Lower lobe of right lung (tissue), 2 donors: ENCODE measurements around the gene TMEM131. TPM values are rescaled to one million over a fixed set of nuclear protein-coding genes. Genes with fewer than 3 reads are reported as not detected.
"Not testable (repeated sequence)": the region's sequence is repeated elsewhere in the genome, so short reads cannot be mapped to it uniquely, and the experiment has no call there.

Experiments
- ATAC-seq, 2 donors: fragments of 200-7000 bp; cut with Tn5 transposase; one replicate each; pipeline ENCODE4 v1.9.1; 2020 to 2022; ENCODE audit warnings: mild to moderate bottlenecking in 2 of 2, moderate library complexity in 2 of 2
- DNase-seq: peaks from one replicate; pipeline ENCODE4 v3.0.0-alpha.2; 2020
- H3K27ac ChIP-seq: fragments of 200-600 bp; one replicate; pipeline ENCODE4 v1.8.0; 2022
- H3K27me3 ChIP-seq: fragments of 200-600 bp; one replicate; pipeline ENCODE4 v1.8.0; 2022; ENCODE audit warnings: low read depth
- H3K36me3 ChIP-seq: fragments of 200-600 bp; one replicate; pipeline ENCODE4 v1.8.0; 2022; ENCODE audit warnings: mild to moderate bottlenecking
- H3K4me1 ChIP-seq: fragments of 200-600 bp; one replicate; pipeline ENCODE4 v1.8.0; 2022
- H3K4me3 ChIP-seq: fragments of 200-600 bp; one replicate; pipeline ENCODE4 v1.8.0; 2022; ENCODE audit warnings: mild to moderate bottlenecking
- H3K9me3 ChIP-seq: fragments of 200-600 bp; one replicate; pipeline ENCODE4 v1.8.0; 2022
- intact Hi-C: fragments of 100-400 bp; cut with DNase I; formaldehyde crosslinking; loops from one replicate; pipeline ENCODE4 v1.11.0; 2022
- total RNA-seq: library from RNA; stranded (reverse); fragmentation: NEBNext Ultra II Directional; extraction: Animal tissue kit (Norgen Biotek cat#: 25700); gene quantifications from one replicate; pipeline ENCODE4 v1.2.1, GENCODE V29; 2021
- TF ChIP-seq, protein P1 (sequence below): fragments of 200-600 bp; IDR thresholded peaks from one replicate; pipeline ENCODE4 v1.8.0; 2022; ENCODE audit warnings: antibody characterized with exemption, mild to moderate bottlenecking
- donor health status: DM: no; HTN: yes; CAD: no; lungs with severe emphysema.

The TMEM131 gene
- total RNA-seq, 1 donor from 2014 or later: 42.2 TPM

DNA sequence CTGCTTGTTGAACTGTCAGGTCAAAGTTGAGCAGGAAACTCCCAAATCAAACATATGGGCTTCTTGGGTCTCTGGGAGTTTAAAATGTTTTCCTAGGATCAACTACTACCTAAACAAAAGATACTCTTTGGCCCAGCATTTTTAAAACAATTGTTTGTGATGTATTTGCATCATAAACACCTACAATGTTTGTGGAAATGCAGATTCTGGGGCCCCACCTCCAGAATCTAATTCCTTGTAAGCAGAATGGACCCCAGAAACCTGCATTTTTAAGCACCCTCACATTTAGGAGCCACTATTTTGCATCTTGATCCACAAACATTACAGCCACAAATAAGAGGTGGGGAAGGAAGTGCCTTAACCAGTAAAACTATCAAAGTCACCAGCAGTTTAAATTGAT lies 104.1 kb downstream of the TMEM131 start:
- Histone ChIP-seq H3K27me3 (no peaks in the 10 kb centered on the region), H3K36me3 (peaks cover 13% of the 10 kb centered on the region), H3K27ac (no peak overlapping the region), H3K4me3 (no peak overlapping the region), H3K9me3 (no peaks in the 10 kb centered on the region), H3K4me1 (no peaks in the 10 kb centered on the region)
- TF ChIP-seq, protein P1, sequence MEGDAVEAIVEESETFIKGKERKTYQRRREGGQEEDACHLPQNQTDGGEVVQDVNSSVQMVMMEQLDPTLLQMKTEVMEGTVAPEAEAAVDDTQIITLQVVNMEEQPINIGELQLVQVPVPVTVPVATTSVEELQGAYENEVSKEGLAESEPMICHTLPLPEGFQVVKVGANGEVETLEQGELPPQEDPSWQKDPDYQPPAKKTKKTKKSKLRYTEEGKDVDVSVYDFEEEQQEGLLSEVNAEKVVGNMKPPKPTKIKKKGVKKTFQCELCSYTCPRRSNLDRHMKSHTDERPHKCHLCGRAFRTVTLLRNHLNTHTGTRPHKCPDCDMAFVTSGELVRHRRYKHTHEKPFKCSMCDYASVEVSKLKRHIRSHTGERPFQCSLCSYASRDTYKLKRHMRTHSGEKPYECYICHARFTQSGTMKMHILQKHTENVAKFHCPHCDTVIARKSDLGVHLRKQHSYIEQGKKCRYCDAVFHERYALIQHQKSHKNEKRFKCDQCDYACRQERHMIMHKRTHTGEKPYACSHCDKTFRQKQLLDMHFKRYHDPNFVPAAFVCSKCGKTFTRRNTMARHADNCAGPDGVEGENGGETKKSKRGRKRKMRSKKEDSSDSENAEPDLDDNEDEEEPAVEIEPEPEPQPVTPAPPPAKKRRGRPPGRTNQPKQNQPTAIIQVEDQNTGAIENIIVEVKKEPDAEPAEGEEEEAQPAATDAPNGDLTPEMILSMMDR: no peak
- intact Hi-C loops: no loop called here
- ATAC-seq: no peak
- DNase-seq: no peak

DNA sequence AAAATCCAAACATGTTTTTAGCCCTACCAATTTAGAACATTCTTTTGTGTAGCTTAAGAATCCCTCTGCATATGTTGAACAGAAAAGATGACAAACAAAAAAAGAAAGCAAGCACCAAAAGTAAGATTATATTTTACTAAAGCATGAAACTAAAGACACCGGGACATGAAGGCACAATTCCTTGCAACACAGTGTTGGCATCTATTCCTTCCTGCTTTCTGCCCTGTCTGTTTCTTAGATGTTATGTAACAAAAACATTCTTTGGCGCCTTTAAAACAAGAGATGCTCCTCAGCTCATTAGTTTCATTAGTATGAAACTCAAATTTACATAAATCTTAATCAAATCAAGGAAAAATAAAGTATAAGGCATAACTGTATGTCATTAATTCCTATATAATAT lies 106.6 kb downstream of the TMEM131 start:
- DNase-seq (no peak), ATAC-seq (no peak)
- TF ChIP-seq, protein P1: no peak
- H3K27me3 ChIP-seq: no peaks in the 10 kb centered on the region
- H3K27ac ChIP-seq: no peak overlapping the region
- H3K9me3 ChIP-seq: no peaks in the 10 kb centered on the region
- H3K4me3 ChIP-seq: no peak overlapping the region
- H3K4me1 ChIP-seq: no peaks in the 10 kb centered on the region
- H3K36me3 ChIP-seq: peaks cover 20% of the 10 kb centered on the region
- intact Hi-C loops: no loop called here

DNA sequence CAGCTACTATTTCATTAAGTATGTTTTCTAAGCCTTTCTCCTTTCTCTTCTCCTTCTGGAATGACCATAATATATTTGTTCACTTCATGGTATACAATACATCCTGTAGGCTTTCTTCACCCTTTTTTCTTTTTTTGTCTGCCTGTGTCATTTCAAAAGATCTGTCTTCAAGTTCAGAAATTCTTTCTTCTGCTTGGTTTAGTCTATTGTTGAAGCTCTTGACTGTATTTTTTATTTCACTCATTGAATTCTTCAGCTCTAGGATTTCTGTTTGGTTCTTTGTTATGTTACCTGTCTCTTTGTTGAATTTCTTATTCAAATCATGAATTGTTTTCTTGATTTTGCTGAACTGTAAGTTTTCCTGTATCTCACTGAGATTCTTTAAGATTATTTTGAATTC lies 109.9 kb downstream of the TMEM131 start:
- H3K27ac ChIP-seq: no peak overlapping the region

DNA sequence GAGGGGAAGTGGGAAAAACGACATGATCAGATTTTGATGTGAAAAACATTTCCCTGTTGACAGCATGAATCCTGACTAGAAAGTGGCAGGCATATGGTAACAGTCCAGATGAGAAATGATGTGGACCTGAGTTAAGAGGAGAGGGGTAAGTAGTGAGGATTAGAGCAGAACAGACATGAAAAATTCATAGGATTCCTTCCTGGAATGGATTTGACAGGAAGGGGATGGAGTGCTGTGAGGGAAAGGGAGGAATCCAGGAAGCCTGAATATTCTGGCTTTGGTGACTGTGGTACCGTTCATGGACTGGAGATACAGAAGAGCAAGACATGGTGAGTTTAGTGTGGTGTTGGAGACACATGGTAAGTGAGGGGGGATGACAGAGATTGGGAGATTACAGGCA lies 115.4 kb downstream of the TMEM131 start:
- Histone ChIP-seq H3K27me3 (no peaks in the 10 kb centered on the region), H3K4me3 (no peak overlapping the region), H3K9me3 (peaks cover 4% of the 10 kb centered on the region), H3K27ac (no peak overlapping the region), H3K36me3 (no peaks in the 10 kb centered on the region), H3K4me1 (no peaks in the 10 kb centered on the region)
- intact Hi-C loops: no loop called here
- ATAC-seq (no peak), DNase-seq (no peak)
- TF ChIP-seq, protein P1: no peak

More for the DNA sequence above, 109.9 kb downstream of the TMEM131 start:
- Histone ChIP-seq H3K36me3 (peaks cover 20% of the 10 kb centered on the region), H3K9me3 (no peaks in the 10 kb centered on the region), H3K27me3 (no peaks in the 10 kb centered on the region), H3K4me3 (no peak overlapping the region), H3K4me1 (no peaks in the 10 kb centered on the region)
- no peak for ATAC-seq
- TF ChIP-seq, protein P1: no peak
- DNase-seq: no peak
- intact Hi-C loops: no loop called here

DNA sequence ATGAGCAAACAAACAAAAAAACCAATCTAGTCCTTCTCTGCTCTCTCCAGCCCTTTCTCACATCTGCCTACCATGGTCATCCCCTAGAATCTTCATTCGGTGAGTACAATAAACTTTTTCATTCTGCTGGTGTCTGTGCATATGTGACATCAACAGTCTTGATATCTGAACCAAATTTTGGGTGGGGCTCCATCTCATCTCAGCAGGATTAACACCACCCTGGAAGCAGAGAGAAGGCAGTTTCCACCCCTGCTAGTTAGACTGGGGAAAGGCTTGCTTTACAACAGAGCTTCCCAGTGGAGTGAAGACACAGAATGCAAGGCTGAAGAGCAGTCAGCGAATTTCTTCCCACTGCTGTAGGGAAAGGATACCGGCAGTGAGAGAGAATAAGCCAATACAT lies 116.9 kb downstream of the TMEM131 start:
- no peak for ATAC-seq
- DNase-seq: no peak
- H3K36me3 ChIP-seq: no peaks in the 10 kb centered on the region

DNA sequence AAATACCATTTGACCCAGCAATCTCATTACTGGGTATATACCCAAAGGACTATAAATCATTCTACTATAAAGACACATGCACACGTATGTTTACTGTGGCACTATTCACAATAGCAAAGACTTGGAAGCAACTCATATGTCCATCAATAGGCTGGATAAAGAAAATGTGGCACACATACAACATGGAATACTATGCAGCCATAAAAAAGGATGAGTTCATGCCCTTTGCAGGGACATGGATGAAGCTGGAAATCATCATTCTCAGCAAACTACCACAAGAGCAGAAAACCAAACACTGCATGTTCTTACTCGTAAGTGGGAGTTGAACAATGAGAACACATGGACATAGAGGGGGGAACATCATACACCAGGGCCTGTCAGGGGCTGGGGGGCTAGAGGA lies 117.4 kb downstream of the TMEM131 start:
- H3K4me3 ChIP-seq, intact Hi-C loops, H3K36me3 ChIP-seq, H3K9me3 ChIP-seq, DNase-seq, H3K27ac ChIP-seq, ATAC-seq, H3K27me3 ChIP-seq, H3K4me1 ChIP-seq: not testable (repeated sequence)

More for the DNA sequence above, 116.9 kb downstream of the TMEM131 start:
- no peaks in the 10 kb centered on the region for H3K4me1 ChIP-seq
- intact Hi-C loops: no loop called here
- TF ChIP-seq, protein P1: no peak
- H3K9me3 ChIP-seq: peaks cover 4% of the 10 kb centered on the region
- no peak overlapping the region for H3K4me3 ChIP-seq
- H3K27ac ChIP-seq: no peak overlapping the region
- H3K27me3 ChIP-seq: no peaks in the 10 kb centered on the region
